ELR (cell line): Measurements from ENCODE around the gene PPP3CB.

ENCODE experiments used
- DNase-seq: peaks from one replicate; pipeline ENCODE4 v3.0.0-alpha.2; 2015; ENCODE audit warnings: low read depth

Gene PPP3CB

GRCh38 chr10:73495884-73496674 lies at the start of gene PPP3CB:
TSS of gene PPP3CB (minus strand) at chr10:73496024. CDS start at chr10:73495889, 135 bp downstream.
- DNase-seq: peak; percentile 97

- DNase-seq: no peak
Measured at GRCh38 chr10:73545357-73545756, 49.5 kb upstream of the PPP3CB start.

GRCh38 chr10:73537709-73538108 lies 41.9 kb upstream of the PPP3CB start:
- DNase-seq: no peak

GRCh38 chr10:73537288-73537687 lies 41.5 kb upstream of the PPP3CB start:
- DNase-seq: no peak

GRCh38 chr10:73534857-73535256 lies 39.0 kb upstream of the PPP3CB start:
- DNase-seq: no peak

- peak; percentile 89 for DNase-seq
Measured at GRCh38 chr10:73529089-73529832, 33.4 kb upstream of the PPP3CB start.

GRCh38 chr10:73522263-73522662 lies 26.4 kb upstream of the PPP3CB start:
- DNase-seq: peak; percentile 67

- no peak for DNase-seq
Measured at GRCh38 chr10:73519336-73519735, 23.5 kb upstream of the PPP3CB start.

- peak; percentile 62 for DNase-seq
Measured at GRCh38 chr10:73517166-73517888, 21.5 kb upstream of the PPP3CB start.

- no peak for DNase-seq
Measured at GRCh38 chr10:73512207-73512743, 16.5 kb upstream of the PPP3CB start.

GRCh38 chr10:73509695-73510094 lies 13.9 kb upstream of the PPP3CB start:
- DNase-seq: no peak

GRCh38 chr10:73506491-73506890 lies 10.7 kb upstream of the PPP3CB start:
- DNase-seq: peak; percentile 37

- no peak for DNase-seq
Measured at GRCh38 chr10:73506074-73506473, 10.2 kb upstream of the PPP3CB start.

GRCh38 chr10:73503037-73503436 lies 7.2 kb upstream of the PPP3CB start:
- DNase-seq: no peak

- peak; percentile 59 for DNase-seq
Measured at GRCh38 chr10:73501651-73502050, 5.8 kb upstream of the PPP3CB start.

GRCh38 chr10:73497623-73498022 lies 1.8 kb upstream of the PPP3CB start:
- no peak for DNase-seq

GRCh38 chr10:73495226-73495883 lies 469 bp downstream of the PPP3CB start:
- peak; percentile 93 for DNase-seq

GRCh38 chr10:73494877-73495225 lies 973 bp downstream of the PPP3CB start:
- no peak for DNase-seq

GRCh38 chr10:73494213-73494612 lies 1.6 kb downstream of the PPP3CB start:
- no peak for DNase-seq

- DNase-seq: peak; percentile 91
Measured at GRCh38 chr10:73493781-73494180, 2.0 kb downstream of the PPP3CB start.

GRCh38 chr10:73486601-73487000 lies 9.2 kb downstream of the PPP3CB start:
- DNase-seq: no peak

- DNase-seq: no peak
Measured at GRCh38 chr10:73485320-73485719, 10.5 kb downstream of the PPP3CB start.
